Suprapubic skin (tissue), 4 donors: ENCODE results near the gene MAML2. TPM values are rescaled to one million over a fixed set of nuclear protein-coding genes. Genes with fewer than 3 reads are reported as not detected.

ENCODE experiments used
- DNase-seq, 2 donors: peaks; one replicate each; pipeline ENCODE4 v3.0.0-alpha.2; 2019; ENCODE audit warnings: low spot score in 2 of 2
- H3K27ac ChIP-seq: fragments of 200-600 bp; sonication (generic); one replicate; pipeline ENCODE4 v1.5.1; 2019
- H3K27me3 ChIP-seq: fragments of 200-600 bp; sonication (generic); one replicate; pipeline ENCODE4 v1.5.1; 2019
- H3K36me3 ChIP-seq: fragments of 200-600 bp; sonication (generic); one replicate; pipeline ENCODE4 v1.5.1; 2019
- H3K4me1 ChIP-seq: fragments of 200-600 bp; sonication (generic); one replicate; pipeline ENCODE4 v1.5.1; 2019
- H3K4me3 ChIP-seq: fragments of 200-600 bp; sonication (generic); one replicate; pipeline ENCODE4 v1.5.1; 2019; ENCODE audit warnings: mild to moderate bottlenecking
- H3K9me3 ChIP-seq: fragments of 200-600 bp; sonication (generic); one replicate; pipeline ENCODE4 v1.5.1; 2019
- EP300 ChIP-seq: sonication (generic); formaldehyde crosslinking; IDR thresholded peaks from one replicate; pipeline ENCODE4 v1.6.1; 2017; ENCODE audit warnings: antibody characterized with exemption
- POLR2A ChIP-seq, 2 donors: fragments of 450-650 bp; IDR thresholded peaks; one replicate each; pipeline ENCODE4 v1.6.1; 2017; ENCODE audit warnings: antibody characterized with exemption in 2 of 2, mild to moderate bottlenecking in 2 of 2, moderate library complexity in 2 of 2
- POLR2AphosphoS5 ChIP-seq, 3 donors: sonication (generic); formaldehyde crosslinking; IDR thresholded peaks; one replicate each; pipeline ENCODE4 v1.6.1; 2017; ENCODE audit warnings: antibody characterized with exemption in 3 of 3
- WGBS: methylation state at CpG from one replicate; pipeline ENCODE4 v1.1.5; 2018; 5-methylcytosine and 5-hydroxymethylcytosine counted together
- total RNA-seq, 4 donors: library from RNA; depleted of rRNA; stranded (reverse); fragments of >200 nt; gene quantifications; one replicate each; pipeline ENCODE4 v1.1.0, GENCODE V29; 2016
- TF ChIP-seq, protein P1 (sequence below), 2 donors: fragments of 200-600 bp in 1 of 2; fragments of 450-650 bp in 1 of 2; sonication (generic) in 1 of 2; IDR thresholded peaks; one replicate each; pipeline ENCODE4 v1.5.1; 2016 to 2019; ENCODE audit warnings: antibody characterized with exemption in 2 of 2, mild to moderate bottlenecking in 1 of 2, moderate library complexity in 1 of 2

The MAML2 gene
- total RNA-seq, 4 donors from 2014 or later: 24.9 to 44.4 (median 30.9) TPM

DNA sequence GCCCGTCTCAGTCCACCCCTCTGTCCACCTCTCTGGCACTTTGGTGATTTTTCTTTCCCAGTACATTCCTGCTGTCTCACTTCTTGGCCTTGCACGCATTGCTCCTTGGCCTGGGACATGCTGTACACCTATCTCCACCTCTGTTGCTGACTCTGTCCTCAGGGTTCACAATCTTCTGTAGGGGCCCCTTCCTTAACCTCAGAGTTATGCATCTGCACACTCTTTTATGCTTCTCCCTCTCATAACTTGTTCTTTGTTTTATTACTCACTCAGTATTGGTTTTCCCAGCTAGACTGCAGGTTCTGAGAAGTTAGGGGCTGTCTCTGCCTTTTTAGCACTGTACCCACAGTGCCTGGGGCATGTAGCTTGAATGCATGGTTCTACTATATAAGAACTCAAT lies 279.9 kb downstream of the MAML2 start:
- H3K9me3 ChIP-seq: no peaks in the 10 kb centered on the region
- DNase-seq: no peak
- H3K4me1 ChIP-seq: peaks cover 30% of the 10 kb centered on the region
- TF ChIP-seq, protein P1, sequence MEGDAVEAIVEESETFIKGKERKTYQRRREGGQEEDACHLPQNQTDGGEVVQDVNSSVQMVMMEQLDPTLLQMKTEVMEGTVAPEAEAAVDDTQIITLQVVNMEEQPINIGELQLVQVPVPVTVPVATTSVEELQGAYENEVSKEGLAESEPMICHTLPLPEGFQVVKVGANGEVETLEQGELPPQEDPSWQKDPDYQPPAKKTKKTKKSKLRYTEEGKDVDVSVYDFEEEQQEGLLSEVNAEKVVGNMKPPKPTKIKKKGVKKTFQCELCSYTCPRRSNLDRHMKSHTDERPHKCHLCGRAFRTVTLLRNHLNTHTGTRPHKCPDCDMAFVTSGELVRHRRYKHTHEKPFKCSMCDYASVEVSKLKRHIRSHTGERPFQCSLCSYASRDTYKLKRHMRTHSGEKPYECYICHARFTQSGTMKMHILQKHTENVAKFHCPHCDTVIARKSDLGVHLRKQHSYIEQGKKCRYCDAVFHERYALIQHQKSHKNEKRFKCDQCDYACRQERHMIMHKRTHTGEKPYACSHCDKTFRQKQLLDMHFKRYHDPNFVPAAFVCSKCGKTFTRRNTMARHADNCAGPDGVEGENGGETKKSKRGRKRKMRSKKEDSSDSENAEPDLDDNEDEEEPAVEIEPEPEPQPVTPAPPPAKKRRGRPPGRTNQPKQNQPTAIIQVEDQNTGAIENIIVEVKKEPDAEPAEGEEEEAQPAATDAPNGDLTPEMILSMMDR (IDR thresholded peaks at IDR 0.05): no peak
- TF ChIP-seq POLR2AphosphoS5 (IDR thresholded peaks at IDR 0.05) (no peak), POLR2A (IDR thresholded peaks at IDR 0.05) (no peak), EP300 (no peak)
- 95% methylated on average over 2 of the region's 2 CpGs for WGBS
- no peak overlapping the region for H3K27ac ChIP-seq
- no peaks in the 10 kb centered on the region for H3K36me3 ChIP-seq
- no peaks in the 10 kb centered on the region for H3K27me3 ChIP-seq
- H3K4me3 ChIP-seq: no peak overlapping the region

DNA sequence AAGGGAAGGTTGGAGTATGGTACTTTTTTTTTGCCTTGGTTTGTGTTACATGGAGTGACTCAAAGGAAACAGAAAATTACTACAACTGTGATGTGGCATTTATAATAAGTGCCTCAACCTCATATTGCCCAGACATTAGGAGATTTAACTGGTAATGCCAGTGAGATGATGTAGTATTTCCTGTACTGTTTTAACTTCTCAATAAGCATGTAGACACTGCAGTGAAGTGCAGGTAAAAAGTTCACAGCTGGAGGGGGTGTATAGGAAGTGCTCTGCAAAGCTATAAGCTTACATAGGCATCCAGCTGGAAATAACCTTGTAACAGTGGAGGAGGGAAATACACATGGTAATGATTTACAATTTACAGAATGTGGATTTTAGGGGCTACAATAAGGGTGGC lies 280.9 kb downstream of the MAML2 start:
- no peaks in the 10 kb centered on the region for H3K27me3 ChIP-seq
- H3K36me3 ChIP-seq: no peaks in the 10 kb centered on the region
- H3K4me1 ChIP-seq: peaks cover 30% of the 10 kb centered on the region
- no peak overlapping the region for H3K4me3 ChIP-seq
- TF ChIP-seq POLR2AphosphoS5 (IDR thresholded peaks at IDR 0.05): no peak
- TF ChIP-seq POLR2A (IDR thresholded peaks at IDR 0.05): no peak
- TF ChIP-seq, protein P1 (IDR thresholded peaks at IDR 0.05): no peak
- TF ChIP-seq EP300: no peak
- H3K9me3 ChIP-seq: no peaks in the 10 kb centered on the region
- DNase-seq: no peak
- no peak overlapping the region for H3K27ac ChIP-seq

DNA sequence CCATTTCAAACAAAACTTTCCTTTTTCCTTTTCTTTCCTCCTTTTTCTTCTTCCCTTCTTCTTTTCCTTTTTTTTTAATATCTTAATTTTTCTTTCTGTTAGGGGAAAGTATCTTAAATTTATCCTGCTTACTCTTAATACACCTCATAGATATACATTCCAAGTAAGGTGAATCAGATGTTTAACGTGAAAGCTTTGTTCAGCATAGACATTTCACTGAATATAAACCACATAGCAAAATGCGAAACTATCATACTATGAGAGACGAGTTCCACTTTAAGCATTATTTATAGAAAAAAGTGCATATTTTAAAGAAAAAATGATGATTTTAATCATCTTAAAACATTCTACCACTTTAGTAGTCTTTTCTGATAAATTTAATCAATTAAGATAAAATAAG lies 281.3 kb downstream of the MAML2 start:
- WGBS: 93% methylated on average over 3 of the region's 3 CpGs

DNA sequence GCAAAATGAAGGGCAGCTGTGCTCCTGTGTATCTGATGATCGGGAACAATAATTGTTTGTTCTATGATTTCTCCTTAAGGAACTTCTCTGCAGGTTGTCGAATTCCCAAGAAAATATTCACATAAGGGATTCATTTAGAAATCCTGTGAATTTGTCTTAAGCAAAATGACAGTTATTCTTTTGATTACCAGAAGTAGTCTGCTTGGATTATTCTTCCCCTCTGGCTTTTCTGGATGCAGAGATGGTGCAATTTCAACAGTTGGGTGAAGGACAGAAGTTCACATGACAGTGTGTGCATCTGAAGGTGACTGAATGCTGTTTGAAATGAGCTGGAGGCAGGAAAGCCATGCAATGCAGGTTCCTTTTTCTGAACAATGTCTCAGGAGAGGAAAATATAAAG lies 281.9 kb downstream of the MAML2 start:
- Histone ChIP-seq H3K9me3 (no peaks in the 10 kb centered on the region), H3K27me3 (no peaks in the 10 kb centered on the region), H3K36me3 (no peaks in the 10 kb centered on the region), H3K4me1 (peaks cover 32% of the 10 kb centered on the region), H3K27ac (peak overlapping the region; percentile 4), H3K4me3 (no peak overlapping the region)
- no peak for TF ChIP-seq POLR2AphosphoS5 (IDR thresholded peaks at IDR 0.05)
- TF ChIP-seq EP300: no peak
- TF ChIP-seq, protein P1 (IDR thresholded peaks at IDR 0.05): no peak
- no peak for TF ChIP-seq POLR2A (IDR thresholded peaks at IDR 0.05)
- DNase-seq: no peak
- 59% methylated on average over 2 of the region's 2 CpGs for WGBS

More for the DNA sequence above, 281.3 kb downstream of the MAML2 start:
- TF ChIP-seq POLR2AphosphoS5 (IDR thresholded peaks at IDR 0.05) (no peak), EP300 (no peak), POLR2A (IDR thresholded peaks at IDR 0.05) (no peak)
- TF ChIP-seq, protein P1 (IDR thresholded peaks at IDR 0.05): no peak
- no peak overlapping the region for H3K27ac ChIP-seq
- H3K4me1 ChIP-seq: peaks cover 30% of the 10 kb centered on the region
- no peaks in the 10 kb centered on the region for H3K27me3 ChIP-seq
- H3K36me3 ChIP-seq: no peaks in the 10 kb centered on the region
- H3K9me3 ChIP-seq: no peaks in the 10 kb centered on the region
- DNase-seq: no peak
- no peak overlapping the region for H3K4me3 ChIP-seq

DNA sequence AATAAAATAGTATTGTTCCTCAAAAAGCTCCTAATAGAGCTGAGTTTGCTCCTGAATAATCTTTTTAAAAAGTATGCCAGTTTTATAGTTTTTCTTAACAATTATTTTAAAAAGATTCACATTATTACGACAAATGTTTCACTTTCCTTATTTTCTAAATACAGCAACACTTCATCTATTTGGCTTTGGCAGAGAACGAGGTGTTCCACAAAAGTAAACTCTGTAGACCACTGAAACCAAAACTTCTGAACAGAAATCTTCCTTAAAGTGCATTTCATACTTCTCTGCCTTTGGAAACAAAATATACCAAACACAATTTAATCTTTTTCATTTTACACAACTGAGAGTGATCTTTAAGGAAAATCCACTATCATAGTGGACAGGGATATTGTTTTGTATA lies 285.5 kb downstream of the MAML2 start:
- H3K36me3 ChIP-seq: no peaks in the 10 kb centered on the region
- 79% methylated on average over 2 of the region's 2 CpGs for WGBS
- H3K4me3 ChIP-seq: no peak overlapping the region

More for the DNA sequence above, 285.5 kb downstream of the MAML2 start:
- no peak overlapping the region for H3K27ac ChIP-seq
- peaks cover 53% of the 10 kb centered on the region for H3K4me1 ChIP-seq
- TF ChIP-seq POLR2A (IDR thresholded peaks at IDR 0.05): no peak
- TF ChIP-seq, protein P1 (IDR thresholded peaks at IDR 0.05): no peak
- TF ChIP-seq EP300: no peak
- no peak for TF ChIP-seq POLR2AphosphoS5 (IDR thresholded peaks at IDR 0.05)
- no peaks in the 10 kb centered on the region for H3K9me3 ChIP-seq
- no peaks in the 10 kb centered on the region for H3K27me3 ChIP-seq
- no peak for DNase-seq
